GM19023 (cell line): Measurements from ENCODE around the gene ICAM4.
"Not testable (repeated sequence)": the region's sequence is repeated elsewhere in the genome, so short reads cannot be mapped to it uniquely, and the experiment has no call there.

Experiments used
- ATAC-seq: cut with Tn5 transposase; IDR thresholded peaks from one replicate; pipeline ENCODE4 v1.9.1; 2021; ENCODE audit warnings: mild to moderate bottlenecking, moderate library complexity; ENCODE audit not compliant: unreplicated experiment

ICAM4 gene, protein sequence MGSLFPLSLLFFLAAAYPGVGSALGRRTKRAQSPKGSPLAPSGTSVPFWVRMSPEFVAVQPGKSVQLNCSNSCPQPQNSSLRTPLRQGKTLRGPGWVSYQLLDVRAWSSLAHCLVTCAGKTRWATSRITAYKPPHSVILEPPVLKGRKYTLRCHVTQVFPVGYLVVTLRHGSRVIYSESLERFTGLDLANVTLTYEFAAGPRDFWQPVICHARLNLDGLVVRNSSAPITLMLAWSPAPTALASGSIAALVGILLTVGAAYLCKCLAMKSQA

DNA sequence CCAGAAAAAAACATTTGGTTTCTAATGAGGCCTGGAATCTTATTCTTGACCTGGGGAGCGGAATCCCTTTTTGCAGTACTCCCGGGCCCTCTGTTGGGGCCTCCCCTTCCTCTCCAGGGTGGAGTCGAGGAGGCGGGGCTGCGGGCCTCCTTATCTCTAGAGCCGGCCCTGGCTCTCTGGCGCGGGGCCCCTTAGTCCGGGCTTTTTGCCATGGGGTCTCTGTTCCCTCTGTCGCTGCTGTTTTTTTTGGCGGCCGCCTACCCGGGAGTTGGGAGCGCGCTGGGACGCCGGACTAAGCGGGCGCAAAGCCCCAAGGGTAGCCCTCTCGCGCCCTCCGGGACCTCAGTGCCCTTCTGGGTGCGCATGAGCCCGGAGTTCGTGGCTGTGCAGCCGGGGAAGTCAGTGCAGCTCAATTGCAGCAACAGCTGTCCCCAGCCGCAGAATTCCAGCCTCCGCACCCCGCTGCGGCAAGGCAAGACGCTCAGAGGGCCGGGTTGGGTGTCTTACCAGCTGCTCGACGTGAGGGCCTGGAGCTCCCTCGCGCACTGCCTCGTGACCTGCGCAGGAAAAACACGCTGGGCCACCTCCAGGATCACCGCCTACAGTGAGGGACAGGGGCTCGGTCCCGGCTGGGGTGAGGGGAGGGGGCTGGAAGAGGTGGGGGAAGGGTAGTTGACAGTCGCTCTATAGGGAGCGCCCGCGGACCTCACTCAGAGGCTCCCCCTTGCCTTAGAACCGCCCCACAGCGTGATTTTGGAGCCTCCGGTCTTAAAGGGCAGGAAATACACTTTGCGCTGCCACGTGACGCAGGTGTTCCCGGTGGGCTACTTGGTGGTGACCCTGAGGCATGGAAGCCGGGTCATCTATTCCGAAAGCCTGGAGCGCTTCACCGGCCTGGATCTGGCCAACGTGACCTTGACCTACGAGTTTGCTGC lies at the start of gene ICAM4:
ICAM4 (plus strand) TSS at position 153 of the 935 bp plus-strand sequence; CDS start at position 211, 58 bp downstream.
- ATAC-seq: no peak

- ATAC-seq: no peak
Measured at GRCh38 chr19:10237702-10238101, 49.1 kb upstream of the ICAM4 start.

GRCh38 chr19:10238172-10238783 lies 48.5 kb upstream of the ICAM4 start:
- no peak for ATAC-seq

DNA sequence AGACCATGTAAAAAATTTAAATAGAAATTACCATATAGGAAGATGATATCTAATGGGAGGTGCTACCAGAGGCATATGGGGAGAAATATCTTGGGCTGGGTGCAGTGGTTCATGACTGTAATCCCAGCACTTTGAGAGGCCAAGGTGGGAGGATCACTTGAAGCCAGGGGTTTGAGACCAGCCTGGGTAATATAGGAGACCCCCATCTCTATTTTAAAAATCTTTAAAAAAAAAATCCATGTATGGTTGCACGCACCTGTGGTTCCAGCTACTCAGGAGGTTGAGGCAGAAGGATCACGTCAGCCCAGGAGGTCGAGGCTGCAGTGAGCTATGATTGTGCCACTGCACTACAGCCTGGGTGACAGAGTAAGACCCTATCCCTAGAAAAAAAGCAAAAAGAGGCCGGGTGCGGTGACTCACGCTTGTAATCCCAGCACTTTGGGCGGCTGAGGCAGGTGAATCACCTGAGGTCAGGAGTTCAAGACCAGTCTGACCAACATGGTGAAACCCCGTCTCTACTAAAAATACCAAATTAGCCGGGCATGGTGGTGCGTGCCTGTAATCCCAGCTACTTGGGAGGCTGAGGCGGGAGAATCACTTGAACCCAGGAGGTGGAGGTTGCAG lies 44.8 kb upstream of the ICAM4 start:
- not testable (repeated sequence) for ATAC-seq

DNA sequence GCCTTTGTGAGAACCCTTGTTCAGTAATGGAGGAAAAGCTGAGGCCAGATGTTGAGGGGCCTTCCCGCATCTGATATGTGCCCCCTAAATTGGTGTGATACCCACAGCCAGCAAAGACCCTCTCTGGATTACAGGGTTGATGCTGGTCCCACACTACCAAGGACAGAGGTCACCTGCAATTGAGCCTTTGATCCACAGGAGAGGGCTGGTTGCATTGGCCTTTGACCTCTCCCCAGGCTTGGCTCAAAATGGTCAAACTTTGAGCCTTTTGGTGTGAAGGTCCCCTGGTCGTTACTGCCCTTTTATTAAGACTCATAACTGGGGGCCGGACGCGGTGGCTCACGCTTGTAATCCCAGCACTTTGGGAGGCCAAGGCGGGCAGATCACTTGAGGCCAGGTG lies 43.1 kb upstream of the ICAM4 start:
- no peak for ATAC-seq

- no peak for ATAC-seq
Measured at GRCh38 chr19:10245189-10245939, 41.4 kb upstream of the ICAM4 start.

GRCh38 chr19:10246511-10246910 lies 40.2 kb upstream of the ICAM4 start:
- ATAC-seq: no peak

DNA sequence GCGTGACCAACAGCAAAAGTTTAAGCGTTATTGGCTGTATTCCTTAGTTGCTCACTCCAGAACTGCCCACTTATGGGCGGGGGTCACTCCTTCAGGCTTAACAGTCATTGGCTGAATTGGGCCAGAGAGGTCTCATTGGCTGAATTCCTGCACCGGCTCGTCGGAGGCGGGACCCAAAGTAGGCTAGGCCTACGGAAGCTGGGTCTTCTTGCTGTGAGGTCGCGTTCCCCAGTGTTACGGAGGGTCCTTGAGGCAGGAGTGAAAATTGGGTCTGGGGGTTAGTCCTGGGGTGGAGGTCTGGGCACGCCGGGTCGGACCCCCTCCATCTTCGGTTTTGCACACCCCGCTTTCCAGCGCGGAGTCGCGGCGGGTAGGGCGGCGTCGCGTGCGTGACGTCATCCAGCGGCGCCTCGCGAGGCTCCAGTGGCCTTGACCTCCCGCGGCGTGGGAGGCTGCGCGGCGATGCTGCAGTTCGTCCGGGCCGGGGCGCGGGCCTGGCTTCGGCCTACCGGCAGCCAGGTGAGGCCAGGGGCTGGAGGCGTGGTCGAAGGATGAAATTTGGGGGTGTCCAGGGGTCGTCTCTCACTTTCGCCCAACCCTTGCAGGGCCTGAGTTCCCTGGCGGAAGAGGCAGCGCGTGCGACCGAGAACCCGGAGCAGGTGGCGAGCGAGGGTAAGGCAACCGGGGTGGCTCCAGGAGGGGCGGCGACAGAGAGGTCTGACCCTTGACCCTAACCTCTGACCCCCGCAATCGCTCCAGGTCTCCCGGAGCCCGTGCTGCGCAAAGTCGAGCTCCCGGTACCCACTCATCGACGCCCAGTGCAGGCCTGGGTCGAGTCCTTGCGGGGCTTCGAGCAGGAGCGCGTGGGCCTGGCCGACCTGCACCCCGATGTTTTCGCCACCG lies 34.7 kb upstream of the ICAM4 start, which contains the start of gene MRPL4:
MRPL4 (plus strand) TSS at position 423 of the 903 bp plus-strand sequence; CDS start at position 463, 40 bp downstream.
- peak; percentile 91 for ATAC-seq

DNA sequence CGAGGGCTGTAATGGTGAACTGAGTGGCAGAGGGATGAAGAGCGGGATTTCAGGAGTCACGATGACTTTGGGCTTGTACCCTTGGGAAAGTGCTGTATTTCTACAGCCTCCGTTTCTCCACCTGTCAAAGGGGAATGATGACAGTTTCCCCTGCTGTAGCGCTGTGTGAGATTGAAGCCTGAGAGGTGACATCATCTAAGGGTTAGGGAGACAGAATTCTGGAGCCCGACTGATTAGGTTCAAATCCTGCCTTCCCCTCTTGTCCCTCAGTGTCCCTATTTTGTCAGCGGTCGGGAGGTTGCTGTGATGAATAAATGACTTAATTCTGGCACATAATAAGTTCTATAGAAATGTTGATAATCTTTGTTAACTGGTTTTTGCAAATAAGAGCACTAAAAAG lies 34.0 kb upstream of the ICAM4 start:
- ATAC-seq: no peak

GRCh38 chr19:10254244-10254643 lies 32.5 kb upstream of the ICAM4 start:
- ATAC-seq: no peak

DNA sequence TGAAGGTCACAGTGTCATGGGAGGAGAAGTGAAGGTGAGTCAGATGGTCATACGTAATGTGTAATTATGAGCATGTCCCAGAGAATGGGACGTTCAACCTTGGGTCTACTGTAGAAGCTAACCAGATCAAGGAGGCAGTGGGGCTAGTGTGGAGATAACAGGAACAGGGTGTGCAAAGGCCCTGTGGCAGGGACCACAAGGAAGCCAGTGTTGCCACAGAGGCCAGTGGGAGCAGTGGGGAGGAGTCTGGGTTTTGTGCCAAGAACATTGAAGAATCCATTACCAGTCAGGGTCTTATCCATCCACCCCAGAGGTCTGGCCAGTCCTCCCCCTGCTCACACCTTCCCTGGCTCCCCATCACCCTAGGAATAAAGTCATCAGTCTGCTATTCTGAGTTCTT lies 31.4 kb upstream of the ICAM4 start:
- ATAC-seq: no peak

DNA sequence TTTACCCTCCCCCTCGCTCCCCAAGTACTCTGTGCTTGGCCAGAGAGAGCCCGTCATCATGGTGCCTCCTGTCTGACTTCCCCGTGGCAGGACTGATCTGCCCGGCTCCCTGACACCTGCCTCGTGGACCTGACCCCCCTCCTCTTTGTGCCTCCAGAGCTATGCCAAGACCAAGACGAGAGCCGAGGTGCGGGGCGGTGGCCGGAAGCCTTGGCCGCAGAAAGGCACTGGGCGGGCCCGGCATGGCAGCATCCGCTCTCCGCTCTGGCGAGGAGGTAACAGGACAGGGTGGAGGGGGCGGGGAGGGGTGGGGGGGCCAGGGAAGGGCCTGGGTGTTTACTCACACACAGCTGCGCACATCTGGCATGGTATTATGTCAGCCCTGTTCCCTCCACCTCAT lies 30.2 kb upstream of the ICAM4 start:
- ATAC-seq: no peak

- no peak for ATAC-seq
Measured at GRCh38 chr19:10256970-10257615, 29.7 kb upstream of the ICAM4 start.

DNA sequence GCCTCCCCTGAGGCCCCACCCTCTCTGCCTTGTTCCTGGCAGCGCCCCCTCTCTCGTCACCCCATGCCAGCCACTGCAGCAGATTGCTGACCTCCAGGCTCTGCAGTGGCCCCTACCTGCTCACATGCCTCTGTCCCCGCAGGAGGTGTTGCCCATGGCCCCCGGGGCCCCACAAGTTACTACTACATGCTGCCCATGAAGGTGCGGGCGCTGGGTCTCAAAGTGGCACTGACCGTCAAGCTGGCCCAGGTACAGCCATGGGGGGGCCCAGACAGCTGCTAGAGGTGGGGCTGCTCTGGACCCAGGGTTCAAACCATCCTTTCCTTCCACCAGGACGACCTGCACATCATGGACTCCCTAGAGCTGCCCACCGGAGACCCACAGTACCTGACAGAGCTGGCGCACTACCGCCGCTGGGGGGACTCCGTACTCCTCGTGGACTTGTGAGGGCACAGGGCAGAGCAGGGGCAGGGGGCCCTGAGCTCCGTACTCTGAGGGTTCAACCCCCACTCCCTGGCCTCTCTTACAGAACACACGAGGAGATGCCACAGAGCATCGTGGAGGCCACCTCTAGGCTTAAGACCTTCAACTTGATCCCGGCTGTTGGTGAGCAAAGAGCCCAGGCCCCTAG lies 28.6 kb upstream of the ICAM4 start:
- no peak for ATAC-seq

GRCh38 chr19:10259162-10259905 lies 27.4 kb upstream of the ICAM4 start:
- no peak for ATAC-seq

DNA sequence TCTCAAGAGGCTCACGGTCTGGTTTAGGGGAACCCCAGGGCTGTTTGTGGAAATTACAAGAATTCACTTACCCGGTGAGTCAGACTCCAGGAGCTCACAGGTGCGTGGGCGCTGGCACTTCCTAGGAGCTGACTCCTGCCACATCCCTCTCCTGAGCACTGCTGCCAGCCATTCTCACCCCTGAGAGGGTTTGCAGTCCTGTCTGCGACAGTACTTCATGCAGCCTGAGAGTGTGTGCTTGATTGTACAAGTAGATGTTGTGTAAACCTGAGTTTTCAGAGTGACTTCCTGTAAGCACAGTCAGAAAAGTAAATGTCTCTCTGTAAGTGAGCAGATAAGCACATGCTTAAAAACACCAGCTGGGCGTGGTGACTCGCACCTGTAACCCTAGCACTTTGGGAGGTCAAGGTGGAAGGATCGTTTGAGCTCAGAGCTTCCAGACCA lies 26.6 kb upstream of the ICAM4 start:
- ATAC-seq: no peak

- ATAC-seq: no peak
Measured at GRCh38 chr19:10262771-10263170, 24.0 kb upstream of the ICAM4 start.

- no peak for ATAC-seq
Measured at GRCh38 chr19:10266706-10267105, 20.0 kb upstream of the ICAM4 start.
